Astrocyte (in vitro differentiated cells and primary cell): ENCODE data around the gene TULP4. TPM values are rescaled to one million over a fixed set of nuclear protein-coding genes. Genes with fewer than 3 reads are reported as not detected.
A peak's percentile ranks its signal among the peaks of the same experiment; 100 is the strongest.

Experiments used
- DNase-seq: peaks from one replicate; pipeline ENCODE4 v3.0.0-alpha.2; 2010; ENCODE audit warnings: low read depth
- FAIRE-seq: peaks from 2 replicates; lab custom pipeline; 2011; peaks lifted over from hg19 to GRCh38; lab: Jason Lieb, UNC
- H2AFZ ChIP-seq: 2 replicates; pipeline ENCODE4 v1.6.0; 2012; ENCODE audit warnings: low read depth, low read length, inconsistent platforms
- H3K27ac ChIP-seq: 2 replicates; pipeline ENCODE4 v1.5.1; 2011; ENCODE audit warnings: low read depth, low read length, inconsistent platforms
- H3K27me3 ChIP-seq: 2 replicates; pipeline ENCODE4 v1.6.0; 2011; ENCODE audit warnings: low read length, inconsistent platforms; ENCODE audit not compliant: insufficient read depth
- H3K36me3 ChIP-seq: 2 replicates; pipeline ENCODE4 v1.5.1; 2011; ENCODE audit warnings: low read length, inconsistent platforms; ENCODE audit not compliant: insufficient read depth
- H3K4me1 ChIP-seq: 2 replicates; pipeline ENCODE4 v1.5.1; 2011; ENCODE audit warnings: low read length, inconsistent platforms; ENCODE audit not compliant: insufficient read depth
- H3K4me2 ChIP-seq: 2 replicates; pipeline ENCODE4 v1.6.0; 2012; ENCODE audit warnings: low read length, inconsistent platforms
- H3K4me3 ChIP-seq: 2 replicates; pipeline ENCODE4 v1.5.1; 2011; ENCODE audit warnings: low read depth, mild to moderate bottlenecking, low read length, inconsistent platforms; ENCODE audit not compliant: insufficient read depth
- H3K79me2 ChIP-seq: 2 replicates; pipeline ENCODE4 v1.6.0; 2012; ENCODE audit warnings: mild to moderate bottlenecking, low read length, inconsistent platforms; ENCODE audit not compliant: insufficient read depth
- H3K9ac ChIP-seq: 2 replicates; pipeline ENCODE4 v1.6.0; 2012; ENCODE audit warnings: mild to moderate bottlenecking, low read length, inconsistent platforms
- H3K9me3 ChIP-seq: 2 replicates; pipeline ENCODE4 v1.5.1; 2012; ENCODE audit warnings: low read depth, mild to moderate bottlenecking, low read length, inconsistent platforms; ENCODE audit not compliant: insufficient read depth
- H4K20me1 ChIP-seq: 2 replicates; pipeline ENCODE4 v1.6.0; 2012; ENCODE audit warnings: low read length, inconsistent platforms; ENCODE audit not compliant: insufficient read depth
- H3K27ac Mint-ChIP-seq: one replicate; pipeline ENCODE4 v1.8.0; 2021; ENCODE audit warnings: mild to moderate bottlenecking, mixed read lengths; ENCODE audit not compliant: unreplicated experiment
- H3K27me3 Mint-ChIP-seq: one replicate; pipeline ENCODE4 v1.8.0; 2021; ENCODE audit warnings: low read depth, mixed read lengths; ENCODE audit not compliant: unreplicated experiment
- H3K36me3 Mint-ChIP-seq: one replicate; pipeline ENCODE4 v1.8.0; 2021; ENCODE audit warnings: low read depth, mixed read lengths; ENCODE audit not compliant: unreplicated experiment
- H3K4me1 Mint-ChIP-seq: one replicate; pipeline ENCODE4 v1.8.0; 2021; ENCODE audit warnings: low read depth, mixed read lengths; ENCODE audit not compliant: unreplicated experiment
- H3K4me3 Mint-ChIP-seq: one replicate; pipeline ENCODE4 v1.8.0; 2021; ENCODE audit warnings: mild to moderate bottlenecking, moderate library complexity, mixed read lengths; ENCODE audit not compliant: unreplicated experiment
- H3K9me3 Mint-ChIP-seq: one replicate; pipeline ENCODE4 v1.8.0; 2021; ENCODE audit warnings: mild to moderate bottlenecking, mixed read lengths; ENCODE audit not compliant: unreplicated experiment
- EZH2 ChIP-seq: IDR thresholded peaks from 2 replicates; pipeline ENCODE4 v1.6.1; 2012; ENCODE audit warnings: mild to moderate bottlenecking, low read length, inconsistent platforms; ENCODE audit not compliant: insufficient read depth
- total RNA-seq: library from RNA; stranded (reverse); gene quantifications from 2 replicates; pipeline ENCODE4 v1.2.1, GENCODE V29; 2021
- TF ChIP-seq, protein P1 (sequence below): IDR thresholded peaks from 2 replicates; pipeline ENCODE4 v1.5.1; 2011; ENCODE audit warnings: low read depth, mild to moderate bottlenecking, inconsistent platforms, low read length, moderate library complexity; ENCODE audit not compliant: insufficient read depth

TULP4 gene
- total RNA-seq, 1 donor from 2014 or later = 91.2 TPM

GRCh38 chr6:158506601-158507000 is 194.3 kb downstream of the TULP4 start:
- Histone ChIP-seq H3K27me3 (no peaks in the 10 kb centered on the region), H3K27ac (no peak overlapping the region), H4K20me1 (no peaks in the 10 kb centered on the region), H3K4me3 (no peak overlapping the region), H3K36me3 (peaks cover 6% of the 10 kb centered on the region), H3K4me2 (no peak overlapping the region), H2AFZ (no peak overlapping the region), H3K79me2 (no peaks in the 10 kb centered on the region), H3K4me1 (no peaks in the 10 kb centered on the region), H3K9me3 (no peaks in the 10 kb centered on the region), H3K9ac (no peak overlapping the region)
- no peaks in the 10 kb centered on the region for H3K27me3 Mint-ChIP-seq
- FAIRE-seq = no peak
- no peak overlapping the region for H3K27ac Mint-ChIP-seq
- H3K4me3 Mint-ChIP-seq = no peak overlapping the region
- TF ChIP-seq EZH2 = no peak
- TF ChIP-seq, protein P1, sequence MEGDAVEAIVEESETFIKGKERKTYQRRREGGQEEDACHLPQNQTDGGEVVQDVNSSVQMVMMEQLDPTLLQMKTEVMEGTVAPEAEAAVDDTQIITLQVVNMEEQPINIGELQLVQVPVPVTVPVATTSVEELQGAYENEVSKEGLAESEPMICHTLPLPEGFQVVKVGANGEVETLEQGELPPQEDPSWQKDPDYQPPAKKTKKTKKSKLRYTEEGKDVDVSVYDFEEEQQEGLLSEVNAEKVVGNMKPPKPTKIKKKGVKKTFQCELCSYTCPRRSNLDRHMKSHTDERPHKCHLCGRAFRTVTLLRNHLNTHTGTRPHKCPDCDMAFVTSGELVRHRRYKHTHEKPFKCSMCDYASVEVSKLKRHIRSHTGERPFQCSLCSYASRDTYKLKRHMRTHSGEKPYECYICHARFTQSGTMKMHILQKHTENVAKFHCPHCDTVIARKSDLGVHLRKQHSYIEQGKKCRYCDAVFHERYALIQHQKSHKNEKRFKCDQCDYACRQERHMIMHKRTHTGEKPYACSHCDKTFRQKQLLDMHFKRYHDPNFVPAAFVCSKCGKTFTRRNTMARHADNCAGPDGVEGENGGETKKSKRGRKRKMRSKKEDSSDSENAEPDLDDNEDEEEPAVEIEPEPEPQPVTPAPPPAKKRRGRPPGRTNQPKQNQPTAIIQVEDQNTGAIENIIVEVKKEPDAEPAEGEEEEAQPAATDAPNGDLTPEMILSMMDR = peak; percentile 38
- peaks cover 2% of the 10 kb centered on the region for H3K4me1 Mint-ChIP-seq
- peak; percentile 22 for DNase-seq
- H3K9me3 Mint-ChIP-seq = no peaks in the 10 kb centered on the region
- H3K36me3 Mint-ChIP-seq = peaks cover 21% of the 10 kb centered on the region

DNA sequence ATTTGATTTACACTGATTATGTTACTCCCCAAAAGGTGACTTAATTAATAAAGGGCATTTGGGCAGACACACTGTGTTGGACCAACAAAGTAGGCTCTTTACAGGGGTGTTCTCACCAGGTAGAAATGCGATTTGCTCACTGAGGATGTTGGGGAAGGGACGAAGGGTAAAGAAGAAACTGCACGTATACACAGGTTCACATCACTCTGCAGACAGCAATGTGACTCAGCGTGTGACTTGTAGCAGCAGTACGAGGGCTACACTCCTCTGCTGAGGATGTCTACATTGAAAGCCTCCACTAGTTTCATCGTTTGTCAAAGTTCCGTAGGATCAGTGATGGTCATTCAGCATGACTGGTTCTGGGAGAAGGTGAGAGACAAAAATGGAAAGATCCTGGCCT is 194.9 kb downstream of the TULP4 start:
- Histone ChIP-seq H3K4me1 (no peaks in the 10 kb centered on the region), H3K36me3 (peaks cover 5% of the 10 kb centered on the region), H3K4me3 (no peak overlapping the region), H4K20me1 (no peaks in the 10 kb centered on the region), H3K27me3 (no peaks in the 10 kb centered on the region), H3K9me3 (no peaks in the 10 kb centered on the region), H2AFZ (no peak overlapping the region), H3K9ac (no peak overlapping the region), H3K27ac (no peak overlapping the region), H3K79me2 (no peaks in the 10 kb centered on the region), H3K4me2 (no peak overlapping the region)
- peaks cover 2% of the 10 kb centered on the region for H3K4me1 Mint-ChIP-seq
- DNase-seq = no peak
- TF ChIP-seq EZH2 = no peak
- TF ChIP-seq, protein P1 = no peak
- peaks cover 20% of the 10 kb centered on the region for H3K36me3 Mint-ChIP-seq
- no peak overlapping the region for H3K27ac Mint-ChIP-seq
- no peaks in the 10 kb centered on the region for H3K27me3 Mint-ChIP-seq
- no peak overlapping the region for H3K4me3 Mint-ChIP-seq
- no peaks in the 10 kb centered on the region for H3K9me3 Mint-ChIP-seq
- FAIRE-seq = no peak

DNA sequence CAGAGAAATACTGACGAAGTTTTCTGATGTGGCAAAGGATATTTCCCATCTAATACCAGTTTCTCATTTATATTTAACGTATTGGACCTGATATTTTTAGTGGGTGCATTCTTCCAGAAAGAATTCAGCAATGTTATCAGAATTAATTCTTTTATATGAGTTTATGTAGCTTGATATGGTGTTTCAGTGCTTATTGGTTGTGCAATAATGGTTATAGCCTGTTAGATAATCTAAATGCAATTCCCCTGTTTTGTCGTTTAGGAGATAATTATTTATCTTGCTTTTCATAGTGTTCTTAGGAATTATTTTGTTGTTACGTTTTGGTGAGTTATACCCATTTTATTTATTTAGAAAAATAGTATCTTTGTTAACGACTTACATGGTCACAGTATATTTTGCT is 196.2 kb downstream of the TULP4 start:
- H3K9ac ChIP-seq = no peak overlapping the region
- no peak overlapping the region for H2AFZ ChIP-seq
- H3K9me3 Mint-ChIP-seq = no peaks in the 10 kb centered on the region
- TF ChIP-seq, protein P1 = no peak
- no peak for TF ChIP-seq EZH2
- H3K9me3 ChIP-seq = no peaks in the 10 kb centered on the region
- DNase-seq = no peak
- no peak overlapping the region for H3K4me3 Mint-ChIP-seq
- H3K27ac ChIP-seq = no peak overlapping the region
- H4K20me1 ChIP-seq = no peaks in the 10 kb centered on the region
- no peak overlapping the region for H3K4me3 ChIP-seq
- H3K36me3 ChIP-seq = peaks cover 5% of the 10 kb centered on the region
- peaks cover 14% of the 10 kb centered on the region for H3K36me3 Mint-ChIP-seq
- H3K27me3 ChIP-seq = no peaks in the 10 kb centered on the region
- no peak overlapping the region for H3K4me2 ChIP-seq
- peaks cover 2% of the 10 kb centered on the region for H3K4me1 Mint-ChIP-seq
- FAIRE-seq = no peak
- H3K27me3 Mint-ChIP-seq = no peaks in the 10 kb centered on the region
- no peaks in the 10 kb centered on the region for H3K79me2 ChIP-seq
- H3K4me1 ChIP-seq = no peaks in the 10 kb centered on the region
- no peak overlapping the region for H3K27ac Mint-ChIP-seq
